Testis (tissue), 2 donors: ENCODE results near the gene SEZ6L.

ENCODE experiments used
- POLR2A ChIP-seq: fragments of 450-650 bp; IDR thresholded peaks from one replicate; pipeline ENCODE4 v1.6.1; 2017; ENCODE audit warnings: antibody characterized with exemption, mild to moderate bottlenecking, moderate library complexity
- TF ChIP-seq, protein P1 (sequence below), 3 experiments: fragments of 450-650 bp in 2 of 3; fragments of 200-600 bp in 1 of 3; sonication (generic) in 1 of 3; IDR thresholded peaks; one replicate each; pipeline ENCODE4 v1.5.1; 2016 to 2019; ENCODE audit warnings: antibody characterized with exemption in 3 of 3, mild to moderate bottlenecking in 2 of 3, moderate library complexity in 1 of 3

DNA sequence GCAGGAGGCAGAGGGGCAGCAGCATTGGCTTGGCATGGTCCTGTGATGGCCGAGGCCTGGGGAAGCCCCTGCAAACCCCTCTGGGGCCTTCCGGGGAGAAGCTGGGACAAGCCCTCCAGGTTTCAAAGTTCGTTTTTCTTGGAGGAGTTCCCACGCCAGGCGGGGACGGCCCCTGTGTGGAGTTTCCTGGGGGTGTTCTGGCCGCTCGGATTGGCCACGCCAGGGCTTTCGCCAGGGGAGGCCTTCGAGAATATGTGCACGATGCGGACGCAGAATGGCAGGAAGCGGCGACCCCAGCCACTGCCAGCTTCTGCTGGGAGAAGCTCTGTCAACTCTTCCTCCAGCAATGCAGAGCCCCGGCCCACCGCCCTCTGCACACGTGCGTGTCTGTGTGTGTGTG is 157.5 kb downstream of the SEZ6L start:
- TF ChIP-seq, protein P1, sequence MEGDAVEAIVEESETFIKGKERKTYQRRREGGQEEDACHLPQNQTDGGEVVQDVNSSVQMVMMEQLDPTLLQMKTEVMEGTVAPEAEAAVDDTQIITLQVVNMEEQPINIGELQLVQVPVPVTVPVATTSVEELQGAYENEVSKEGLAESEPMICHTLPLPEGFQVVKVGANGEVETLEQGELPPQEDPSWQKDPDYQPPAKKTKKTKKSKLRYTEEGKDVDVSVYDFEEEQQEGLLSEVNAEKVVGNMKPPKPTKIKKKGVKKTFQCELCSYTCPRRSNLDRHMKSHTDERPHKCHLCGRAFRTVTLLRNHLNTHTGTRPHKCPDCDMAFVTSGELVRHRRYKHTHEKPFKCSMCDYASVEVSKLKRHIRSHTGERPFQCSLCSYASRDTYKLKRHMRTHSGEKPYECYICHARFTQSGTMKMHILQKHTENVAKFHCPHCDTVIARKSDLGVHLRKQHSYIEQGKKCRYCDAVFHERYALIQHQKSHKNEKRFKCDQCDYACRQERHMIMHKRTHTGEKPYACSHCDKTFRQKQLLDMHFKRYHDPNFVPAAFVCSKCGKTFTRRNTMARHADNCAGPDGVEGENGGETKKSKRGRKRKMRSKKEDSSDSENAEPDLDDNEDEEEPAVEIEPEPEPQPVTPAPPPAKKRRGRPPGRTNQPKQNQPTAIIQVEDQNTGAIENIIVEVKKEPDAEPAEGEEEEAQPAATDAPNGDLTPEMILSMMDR (IDR thresholded peaks at IDR 0.05), result no peak
- no peak for TF ChIP-seq POLR2A
